Measurements from ENCODE around the gene RNF220. TPM values are rescaled to one million over a fixed set of nuclear protein-coding genes. Genes with fewer than 3 reads are reported as not detected.

The RNF220 gene
- total RNA-seq, 6 donors from 2014 or later: 77.7 to 114 (median 91.1) TPM

GRCh38 chr1:44375547-44375946 lies 29.5 kb upstream of the RNF220 start:
- Histone ChIP-seq H3K36me3 (no peaks in the 10 kb centered on the region), H3K4me1 (no peaks in the 10 kb centered on the region), H3K27ac (no peak overlapping the region), H3K9me3 (no peaks in the 10 kb centered on the region), H3K4me3 (no peak overlapping the region), H3K27me3 (no peaks in the 10 kb centered on the region)
- DNase-seq: no peak
- TF ChIP-seq POLR2A (IDR thresholded peaks at IDR 0.05): no peak
- TF ChIP-seq, protein P1, sequence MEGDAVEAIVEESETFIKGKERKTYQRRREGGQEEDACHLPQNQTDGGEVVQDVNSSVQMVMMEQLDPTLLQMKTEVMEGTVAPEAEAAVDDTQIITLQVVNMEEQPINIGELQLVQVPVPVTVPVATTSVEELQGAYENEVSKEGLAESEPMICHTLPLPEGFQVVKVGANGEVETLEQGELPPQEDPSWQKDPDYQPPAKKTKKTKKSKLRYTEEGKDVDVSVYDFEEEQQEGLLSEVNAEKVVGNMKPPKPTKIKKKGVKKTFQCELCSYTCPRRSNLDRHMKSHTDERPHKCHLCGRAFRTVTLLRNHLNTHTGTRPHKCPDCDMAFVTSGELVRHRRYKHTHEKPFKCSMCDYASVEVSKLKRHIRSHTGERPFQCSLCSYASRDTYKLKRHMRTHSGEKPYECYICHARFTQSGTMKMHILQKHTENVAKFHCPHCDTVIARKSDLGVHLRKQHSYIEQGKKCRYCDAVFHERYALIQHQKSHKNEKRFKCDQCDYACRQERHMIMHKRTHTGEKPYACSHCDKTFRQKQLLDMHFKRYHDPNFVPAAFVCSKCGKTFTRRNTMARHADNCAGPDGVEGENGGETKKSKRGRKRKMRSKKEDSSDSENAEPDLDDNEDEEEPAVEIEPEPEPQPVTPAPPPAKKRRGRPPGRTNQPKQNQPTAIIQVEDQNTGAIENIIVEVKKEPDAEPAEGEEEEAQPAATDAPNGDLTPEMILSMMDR (IDR thresholded peaks at IDR 0.05): no peak
- no peak for TF ChIP-seq POLR2AphosphoS5 (IDR thresholded peaks at IDR 0.05)
- no peak for TF ChIP-seq EP300 (IDR thresholded peaks at IDR 0.05)
- no peak for ATAC-seq (ENCODE audit: low FRiP score in 2 of 2)
- 92 to 94% methylated on average over 6 of the region's 6 CpGs for WGBS, 2 donors

DNA sequence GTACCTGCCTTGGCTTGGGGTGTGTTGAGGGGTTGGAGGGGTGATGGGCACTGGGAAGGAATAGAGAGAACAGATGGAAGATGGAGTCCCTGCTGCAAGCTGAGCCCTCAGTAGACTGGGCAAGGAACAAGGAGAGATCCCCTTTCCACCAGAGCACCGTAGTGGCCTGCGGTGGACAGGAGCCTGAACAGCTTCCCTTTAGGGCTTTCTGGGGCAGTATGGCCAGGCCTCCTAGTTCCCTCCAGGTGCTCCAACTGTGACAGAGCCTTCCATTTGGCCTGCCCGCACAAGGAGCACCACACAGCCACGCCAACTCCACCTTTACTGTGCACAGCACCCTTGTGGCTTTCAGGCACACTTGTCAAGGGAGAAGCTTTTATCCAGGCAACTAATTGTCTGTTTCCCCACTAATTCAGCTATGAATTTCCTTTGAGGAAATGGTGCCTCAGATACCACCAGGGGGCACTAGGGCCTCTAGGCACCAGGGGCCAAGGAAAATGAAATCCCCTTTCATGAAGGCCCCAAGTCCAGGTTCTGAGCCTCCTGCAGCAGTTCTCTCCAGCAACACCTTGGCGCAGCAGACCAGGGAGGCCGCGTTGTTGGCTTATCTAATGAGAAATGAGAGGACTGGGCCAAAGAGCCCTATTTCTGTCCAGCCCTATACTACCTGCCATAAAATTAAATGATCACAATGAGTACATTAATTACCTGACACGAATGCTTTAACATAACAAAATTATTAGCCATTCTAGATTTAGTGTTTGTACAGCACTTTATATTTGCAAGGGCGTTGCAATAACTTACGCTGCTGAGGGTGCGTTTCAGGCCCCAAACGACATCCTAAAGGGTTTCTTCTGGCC lies 26.9 kb upstream of the RNF220 start:
- WGBS, 2 donors: 58 to 71% methylated on average over 11 to 12 of the region's 12 CpGs
- DNase-seq (peak in 1 of 2 donors; percentile 40), ATAC-seq (ENCODE audit: low FRiP score in 2 of 2) (peak in 1 of 2 donors; percentile 71)
- TF ChIP-seq EP300 (IDR thresholded peaks at IDR 0.05): no peak
- TF ChIP-seq, protein P1 (IDR thresholded peaks at IDR 0.05): peak; percentile 31 to 75 (median 61)
- TF ChIP-seq POLR2AphosphoS5 (IDR thresholded peaks at IDR 0.05): no peak
- Histone ChIP-seq H3K9me3 (no peaks in the 10 kb centered on the region), H3K36me3 (no peaks in the 10 kb centered on the region), H3K27ac (no peak overlapping the region), H3K4me3 (no peak overlapping the region), H3K4me1 (no peaks in the 10 kb centered on the region), H3K27me3 (no peaks in the 10 kb centered on the region)

GRCh38 chr1:44380666-44381177 lies 24.3 kb upstream of the RNF220 start:
- 69 to 78% methylated on average over 1 to 3 of the region's 3 CpGs for WGBS, 2 donors
- no peaks in the 10 kb centered on the region for H3K27me3 ChIP-seq
- no peaks in the 10 kb centered on the region for H3K9me3 ChIP-seq
- TF ChIP-seq EP300 (IDR thresholded peaks at IDR 0.05) (no peak), POLR2AphosphoS5 (IDR thresholded peaks at IDR 0.05) (no peak), POLR2A (IDR thresholded peaks at IDR 0.05) (no peak)
- TF ChIP-seq, protein P1 (IDR thresholded peaks at IDR 0.05): no peak
- no peak overlapping the region for H3K27ac ChIP-seq
- H3K4me3 ChIP-seq: no peak overlapping the region
- H3K4me1 ChIP-seq: no peaks in the 10 kb centered on the region
- H3K36me3 ChIP-seq: no peaks in the 10 kb centered on the region
- no peak for DNase-seq
- ATAC-seq (ENCODE audit: low FRiP score in 2 of 2): no peak

DNA sequence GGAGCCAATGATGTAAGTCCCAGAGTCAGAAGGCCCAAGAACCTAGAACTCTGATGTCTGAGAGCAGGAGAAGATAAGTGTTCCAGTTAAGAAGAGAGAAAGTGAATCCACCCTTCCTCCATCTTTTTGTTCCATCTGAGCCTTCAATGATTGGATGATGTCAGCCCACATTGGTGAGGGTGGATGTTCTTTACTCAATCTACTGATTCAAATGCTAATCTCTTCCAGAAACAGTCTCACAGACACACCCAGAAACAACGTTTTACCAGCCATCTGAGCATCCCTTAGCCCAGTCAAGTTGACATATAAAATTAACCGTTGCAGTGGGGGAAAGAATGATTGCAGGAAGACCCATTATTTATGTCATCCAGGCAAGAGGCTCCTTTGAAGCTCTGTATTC lies 16.5 kb upstream of the RNF220 start:
- Histone ChIP-seq H3K9me3 (no peaks in the 10 kb centered on the region), H3K36me3 (no peaks in the 10 kb centered on the region), H3K4me1 (no peaks in the 10 kb centered on the region), H3K4me3 (no peak overlapping the region), H3K27me3 (no peaks in the 10 kb centered on the region), H3K27ac (no peak overlapping the region)
- WGBS, 2 donors: 62 to 66% methylated on average over 2 of the region's 2 CpGs
- ATAC-seq (ENCODE audit: low FRiP score in 2 of 2) (no peak), DNase-seq (no peak)
- no peak for TF ChIP-seq POLR2AphosphoS5 (IDR thresholded peaks at IDR 0.05)
- no peak for TF ChIP-seq POLR2A (IDR thresholded peaks at IDR 0.05)

GRCh38 chr1:44389437-44389836 lies 15.6 kb upstream of the RNF220 start:
- Histone ChIP-seq H3K4me1 (no peaks in the 10 kb centered on the region), H3K27ac (no peak overlapping the region), H3K27me3 (no peaks in the 10 kb centered on the region), H3K4me3 (no peak overlapping the region), H3K9me3 (no peaks in the 10 kb centered on the region), H3K36me3 (no peaks in the 10 kb centered on the region)
- DNase-seq: no peak
- 57 to 60% methylated on average over 1 of the region's 1 CpG for WGBS, 2 donors
- ATAC-seq (ENCODE audit: low FRiP score in 2 of 2): no peak
- TF ChIP-seq EP300 (IDR thresholded peaks at IDR 0.05) (no peak), POLR2A (IDR thresholded peaks at IDR 0.05) (no peak), POLR2AphosphoS5 (IDR thresholded peaks at IDR 0.05) (no peak)
- TF ChIP-seq, protein P1 (IDR thresholded peaks at IDR 0.05): no peak
